Right forelimb (tissue), 1 donor: ENCODE measurements around the gene DNAH9.

ENCODE experiments used
- DNase-seq: peaks from one replicate; pipeline ENCODE4 v3.0.0-alpha.2; 2018

DNAH9 gene

DNA sequence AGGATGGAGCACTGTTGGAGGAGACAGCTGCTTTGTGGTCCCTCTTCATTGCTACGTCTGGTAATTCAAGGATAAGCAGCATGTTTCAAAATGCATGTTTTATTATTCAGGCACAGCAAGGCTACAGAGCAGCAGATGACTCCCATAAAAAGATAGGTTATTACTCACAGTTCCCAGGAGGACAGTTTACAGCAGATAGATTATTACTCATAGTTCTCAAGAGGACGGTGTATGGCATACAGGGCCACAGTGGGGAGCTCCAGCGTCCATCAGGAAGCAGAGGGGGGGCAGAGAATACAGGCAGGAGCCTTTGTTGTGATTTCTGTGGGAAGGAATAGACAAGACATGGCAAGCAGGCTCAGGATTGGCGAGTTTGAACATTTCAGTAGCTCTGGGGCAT lies 72.9 kb downstream of the DNAH9 start:
- no peak for DNase-seq

DNA sequence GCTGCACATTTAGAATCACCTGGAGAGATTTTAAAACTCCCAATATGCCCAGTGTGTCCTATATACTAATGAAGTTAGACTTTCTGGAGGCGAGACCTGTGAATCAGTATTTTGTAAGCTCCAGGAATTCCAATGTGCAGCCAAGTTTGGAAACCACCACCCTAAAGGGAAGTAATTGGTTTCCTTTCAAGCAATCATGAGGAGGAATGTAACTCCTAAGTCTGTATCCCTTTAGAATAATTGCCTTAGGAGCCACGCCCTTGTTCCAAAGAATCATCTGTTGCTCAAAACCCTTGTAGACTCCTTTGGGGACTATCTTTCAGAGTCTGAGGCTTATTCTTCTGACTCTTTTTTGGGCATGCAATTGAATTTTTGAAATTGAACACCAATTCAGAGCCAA lies 84.4 kb downstream of the DNAH9 start:
- DNase-seq, result no peak

DNA sequence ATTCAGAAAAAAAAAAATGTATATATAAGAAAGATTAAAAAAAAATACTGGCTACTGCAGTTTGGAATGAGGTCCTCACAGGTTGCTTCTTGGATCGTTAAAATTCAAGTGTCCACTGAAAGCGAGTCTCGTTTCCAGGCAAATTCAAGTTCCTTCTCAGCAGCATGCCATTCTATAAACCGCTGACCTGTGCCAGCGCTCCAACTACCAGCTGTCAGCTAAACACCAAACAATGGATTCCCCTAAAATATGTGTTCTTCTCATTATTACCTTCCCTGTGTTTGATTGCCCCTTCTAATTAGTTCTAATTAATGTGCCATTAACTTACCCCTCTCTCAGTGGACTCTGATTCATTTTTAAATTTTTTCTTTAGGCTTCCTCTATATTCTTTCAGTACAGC lies 92.4 kb downstream of the DNAH9 start:
- no peak for DNase-seq

DNA sequence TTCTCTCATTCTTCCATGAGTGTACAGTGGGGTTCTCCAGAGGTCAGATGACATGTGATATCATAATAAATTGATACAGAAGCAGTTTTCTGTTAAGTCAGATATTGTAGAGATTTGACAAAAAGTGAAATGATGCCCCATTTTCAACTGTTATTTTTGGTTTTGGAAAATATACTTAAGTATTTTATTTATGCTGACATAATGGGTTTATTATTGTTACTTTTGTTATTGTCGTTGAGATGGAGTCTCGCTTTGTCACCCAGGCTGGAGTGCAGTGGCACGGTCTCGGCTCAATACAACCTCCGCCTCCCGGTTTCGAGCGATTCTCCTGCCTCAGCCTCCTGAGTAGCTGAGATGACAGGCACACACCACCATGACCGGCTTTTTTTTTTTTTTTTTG lies 94.4 kb downstream of the DNAH9 start:
- no peak for DNase-seq

DNA sequence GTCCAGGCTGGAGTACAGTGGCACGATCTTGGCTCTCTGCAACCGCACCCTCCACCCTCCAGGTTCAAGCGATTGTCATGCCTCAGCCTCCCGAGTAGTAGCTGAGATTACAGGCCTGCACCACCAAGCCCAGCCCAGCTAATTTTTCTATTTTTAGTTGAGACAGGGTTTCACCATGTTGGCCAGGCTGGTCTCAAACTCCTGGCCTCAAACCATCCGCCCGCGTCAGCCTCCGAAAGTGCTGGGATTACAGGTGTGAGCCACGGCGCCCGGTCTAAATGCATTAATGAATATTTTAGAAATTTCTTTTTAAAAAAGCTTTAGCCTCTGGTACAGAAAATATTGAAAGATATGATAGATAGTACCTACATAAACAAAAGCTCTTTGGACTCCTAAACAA lies 95.0 kb downstream of the DNAH9 start:
- no peak for DNase-seq

DNA sequence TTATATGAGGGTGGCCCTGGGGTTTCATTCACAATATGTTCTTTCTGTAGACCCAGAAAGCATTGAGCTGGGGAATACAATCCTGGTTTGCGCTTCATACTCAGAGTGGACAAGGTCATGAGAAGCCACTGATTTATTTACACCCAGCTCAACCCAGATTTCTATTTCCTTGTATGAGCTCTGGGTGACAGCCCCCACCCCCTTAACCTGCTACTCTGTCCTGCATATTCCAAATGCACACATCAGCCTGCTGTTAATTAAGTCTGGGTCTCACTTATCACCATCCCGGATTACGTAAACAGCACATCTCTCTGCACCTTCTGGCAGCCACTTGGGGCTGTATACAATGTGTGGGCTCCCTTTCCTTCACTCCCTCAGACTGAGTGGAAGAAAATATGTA lies 102.4 kb downstream of the DNAH9 start:
- no peak for DNase-seq

DNA sequence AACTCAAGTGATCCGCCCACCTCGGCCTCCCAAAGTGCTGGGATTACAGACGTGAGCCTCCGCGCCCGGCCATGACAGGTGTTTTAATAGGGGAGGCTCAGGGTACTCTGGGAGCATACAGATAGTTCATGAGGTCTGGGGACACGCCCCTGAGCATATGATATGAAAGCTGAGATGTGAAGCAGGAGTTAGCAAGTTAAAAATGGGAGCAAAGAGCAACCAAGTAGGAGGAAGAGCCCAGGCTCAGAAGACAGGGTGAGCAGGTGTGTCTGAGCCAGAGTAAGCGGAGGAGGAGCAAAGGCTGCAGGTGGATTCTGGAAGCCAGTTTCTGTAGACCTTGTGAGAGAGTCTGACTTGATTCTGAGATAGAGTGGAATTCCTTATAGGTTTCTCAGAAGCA lies 103.6 kb downstream of the DNAH9 start:
- no peak for DNase-seq

DNA sequence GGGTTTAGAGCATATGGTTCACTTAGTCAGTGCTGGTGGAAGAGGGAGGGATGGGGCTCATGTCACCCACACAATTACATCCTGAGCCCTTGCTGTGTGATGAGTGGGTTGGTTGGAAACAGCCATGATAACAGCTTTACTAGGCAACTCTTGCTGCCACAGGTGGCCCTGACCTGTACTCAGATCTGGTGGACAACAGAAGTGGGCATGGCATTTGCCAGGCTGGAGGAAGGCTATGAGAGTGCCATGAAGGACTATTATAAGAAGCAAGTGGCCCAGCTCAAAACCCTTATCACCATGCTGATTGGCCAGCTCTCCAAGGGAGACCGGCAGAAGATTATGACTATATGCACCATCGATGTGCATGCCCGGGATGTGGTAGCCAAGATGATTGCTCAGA lies 105.8 kb downstream of the DNAH9 start:
- DNase-seq, result no peak

DNA sequence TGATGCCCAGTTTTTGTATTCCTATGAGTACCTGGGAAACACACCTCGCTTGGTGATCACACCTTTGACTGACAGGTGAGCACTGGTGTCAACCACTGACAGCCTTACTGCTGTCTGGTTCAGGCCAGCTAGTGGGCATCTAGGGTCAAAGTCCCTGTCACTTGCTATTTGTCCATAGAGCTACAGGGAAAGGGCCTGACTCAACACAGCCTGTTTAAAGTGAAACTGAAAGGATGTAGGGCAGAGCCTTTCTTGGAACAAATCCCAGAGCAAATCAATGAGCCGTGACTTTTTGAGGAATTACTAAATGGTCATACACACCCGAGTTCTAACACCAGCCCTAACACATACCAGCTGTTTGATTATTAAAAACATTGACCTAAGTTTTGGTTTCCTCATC lies 106.8 kb downstream of the DNAH9 start:
- DNase-seq, result no peak

DNA sequence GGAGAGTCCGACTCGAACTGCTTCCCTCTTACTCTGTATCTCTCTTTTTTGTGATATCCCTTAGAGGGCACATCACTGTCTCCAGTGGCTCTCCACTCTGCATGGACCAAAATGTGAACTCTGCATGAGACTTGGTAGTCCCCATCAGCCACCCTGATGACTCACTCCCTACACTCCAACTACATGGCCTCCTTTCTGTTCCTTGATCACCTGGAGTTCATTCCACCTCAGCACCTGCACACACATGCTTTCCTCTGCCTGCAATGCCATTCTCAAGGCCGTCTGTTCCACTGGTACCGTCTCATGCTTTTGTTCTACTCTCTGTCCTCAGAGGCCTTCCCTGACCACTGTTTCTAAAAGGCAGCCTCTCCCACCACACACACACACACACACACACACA lies 109.3 kb downstream of the DNAH9 start:
- no peak for DNase-seq

DNA sequence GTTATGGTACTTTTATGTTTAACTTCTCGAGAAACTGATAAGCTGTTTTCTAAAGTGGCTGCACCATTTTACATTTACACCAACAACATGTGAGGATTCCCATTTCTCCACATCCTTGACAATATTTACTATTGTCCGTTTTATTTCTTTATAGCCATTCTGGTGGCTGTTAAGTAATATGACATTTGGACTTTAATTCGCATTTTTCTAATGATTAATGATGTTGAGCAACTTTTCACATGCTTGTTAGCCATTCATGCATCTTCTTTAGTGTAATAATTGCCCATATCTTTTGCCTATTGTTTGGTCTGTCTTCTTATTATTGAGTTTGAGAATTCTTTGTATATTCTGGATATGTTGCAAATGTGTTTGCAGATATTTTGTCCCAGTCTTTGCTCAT lies 114.2 kb downstream of the DNAH9 start:
- no peak for DNase-seq

DNA sequence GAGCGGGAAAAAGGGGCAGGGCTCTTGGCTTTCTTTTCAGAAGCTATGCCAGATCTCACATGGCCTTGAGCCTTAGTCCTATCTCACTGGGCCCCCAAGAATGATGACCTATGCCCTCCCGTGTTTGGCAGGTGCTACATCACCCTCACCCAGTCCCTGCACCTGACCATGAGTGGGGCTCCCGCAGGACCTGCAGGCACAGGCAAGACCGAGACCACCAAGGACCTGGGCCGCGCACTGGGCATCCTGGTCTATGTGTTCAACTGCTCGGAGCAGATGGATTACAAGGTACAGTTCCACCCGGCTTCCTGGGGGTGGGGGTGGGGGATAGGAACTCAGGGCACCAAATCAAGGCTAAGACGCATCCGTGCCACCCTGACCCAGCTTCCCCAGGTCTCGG lies 120.9 kb downstream of the DNAH9 start:
- no peak for DNase-seq

DNA sequence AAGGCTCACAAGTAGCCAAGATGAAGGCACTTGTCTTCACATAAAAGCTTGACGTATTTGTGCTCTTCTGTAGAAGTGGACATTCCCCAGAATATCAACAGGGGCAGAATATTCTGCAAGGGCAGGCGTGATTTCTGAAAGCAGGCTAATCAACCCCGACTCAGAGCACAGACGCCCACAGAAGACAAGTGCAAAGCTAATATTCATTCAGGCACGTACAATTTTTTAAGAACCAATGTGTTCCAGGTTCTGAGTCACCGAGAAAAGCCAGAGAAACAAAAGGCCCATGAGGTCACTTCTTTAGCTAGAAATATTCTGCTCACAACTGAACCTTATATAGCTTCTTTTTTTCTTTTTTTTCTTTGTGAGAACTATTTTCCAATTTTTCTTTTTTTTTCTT lies 121.6 kb downstream of the DNAH9 start:
- no peak for DNase-seq

DNA sequence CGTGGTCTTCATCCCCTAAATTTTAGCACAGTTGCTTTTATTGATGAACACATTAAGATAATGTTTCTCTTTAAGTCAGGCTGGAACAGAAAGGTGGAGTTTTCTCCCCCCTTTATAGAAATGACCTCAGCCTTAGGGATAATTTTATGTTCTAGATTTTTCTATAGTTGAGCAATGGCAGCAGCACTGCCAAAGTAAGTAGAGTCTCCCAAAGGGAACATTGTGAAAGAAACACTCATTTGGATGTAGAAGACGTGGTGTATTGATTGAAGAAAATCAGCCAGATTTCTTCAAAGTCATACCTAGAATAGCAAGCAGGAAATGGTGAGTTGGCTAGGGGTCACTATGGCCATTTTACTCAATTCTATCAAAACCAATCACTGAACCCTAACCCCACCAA lies 122.5 kb downstream of the DNAH9 start:
- no peak for DNase-seq

DNA sequence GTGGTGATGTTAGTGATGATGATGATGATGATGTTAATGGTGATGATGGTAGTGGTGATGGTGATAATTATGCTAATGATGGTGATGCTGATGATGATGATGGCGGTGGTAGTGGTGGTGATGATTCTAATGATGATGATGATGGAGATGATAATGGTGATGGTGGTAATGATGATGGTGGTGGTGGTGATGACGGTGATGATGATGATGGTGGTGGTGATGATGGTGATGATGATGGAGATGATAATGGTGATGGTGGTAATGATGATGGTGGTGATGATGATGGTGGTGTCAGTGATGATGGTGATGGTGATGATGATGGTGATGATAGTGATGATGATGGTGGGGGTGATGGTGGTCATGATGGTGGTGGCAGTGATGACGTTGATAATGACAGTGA lies 132.5 kb downstream of the DNAH9 start:
- no peak for DNase-seq

DNA sequence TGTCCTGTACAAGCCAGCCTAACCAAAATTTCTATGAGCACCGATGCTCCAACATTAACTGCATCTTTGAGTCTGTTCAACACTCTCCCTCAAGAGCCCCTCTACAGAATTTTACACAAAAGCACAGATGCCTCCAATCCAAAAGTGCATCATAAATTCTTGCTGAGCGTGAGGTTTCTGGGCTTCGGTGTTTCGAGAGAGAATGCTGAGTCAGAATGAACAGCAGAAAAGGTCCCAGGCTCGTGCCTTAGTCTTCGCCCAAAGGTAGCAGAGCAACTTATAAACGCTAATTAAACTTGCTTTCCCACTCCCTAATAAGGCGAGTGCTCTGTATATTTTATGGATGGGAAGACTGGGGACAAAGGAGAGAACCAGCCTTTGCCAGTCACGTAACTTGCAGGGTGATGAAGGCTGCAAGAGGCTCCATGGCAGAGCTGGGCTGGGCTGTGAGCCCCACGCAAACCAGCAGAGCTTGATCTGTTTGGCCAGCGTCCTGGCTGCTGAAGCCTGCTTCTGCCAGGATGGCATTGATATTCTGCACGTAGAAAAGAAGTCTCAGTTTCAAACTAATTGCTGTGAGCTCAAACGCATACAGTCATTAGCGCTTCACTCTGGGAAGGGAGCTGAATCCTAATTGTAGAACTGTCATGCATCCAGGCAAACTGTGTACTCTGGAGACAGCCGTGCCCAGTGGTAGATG lies 138.5 kb downstream of the DNAH9 start:
- no peak for DNase-seq

DNA sequence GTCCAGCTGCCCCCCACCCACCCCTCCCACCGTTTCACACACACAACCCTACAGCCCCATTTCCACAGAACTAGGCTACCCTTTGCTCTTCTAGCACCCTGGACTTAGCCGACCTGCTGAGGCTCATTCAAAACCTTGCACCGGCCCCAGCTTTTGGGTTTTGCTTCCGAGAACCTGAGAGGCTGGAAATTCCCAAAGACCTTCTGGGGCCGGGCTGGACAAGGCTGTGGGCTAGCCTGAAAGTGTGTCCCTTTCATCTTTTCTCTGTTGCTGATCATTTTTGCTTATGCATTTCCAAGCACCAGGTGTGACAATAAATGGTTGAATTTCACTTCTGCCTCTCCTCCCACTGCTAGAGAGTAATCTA lies 139.0 kb downstream of the DNAH9 start:
- no peak for DNase-seq

DNA sequence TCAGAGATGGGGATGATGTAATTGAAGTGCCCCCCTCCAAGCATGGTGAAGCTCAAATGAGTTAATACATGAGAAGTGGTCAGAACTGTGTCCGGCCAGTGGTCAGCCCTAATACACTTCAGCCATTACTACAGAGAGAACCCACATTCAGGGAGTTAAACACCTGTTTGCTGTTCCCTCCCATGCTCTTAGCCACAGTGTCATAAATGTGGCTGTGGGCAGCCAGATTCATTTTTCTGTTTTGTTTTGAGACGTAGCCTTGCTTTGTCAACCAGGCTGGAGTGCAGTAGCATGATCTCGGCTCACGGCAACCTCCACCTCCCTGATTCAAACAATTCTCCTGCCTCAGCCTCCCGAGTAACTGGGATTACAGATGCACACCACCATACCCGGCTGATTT lies 139.9 kb downstream of the DNAH9 start:
- DNase-seq, result no peak

DNA sequence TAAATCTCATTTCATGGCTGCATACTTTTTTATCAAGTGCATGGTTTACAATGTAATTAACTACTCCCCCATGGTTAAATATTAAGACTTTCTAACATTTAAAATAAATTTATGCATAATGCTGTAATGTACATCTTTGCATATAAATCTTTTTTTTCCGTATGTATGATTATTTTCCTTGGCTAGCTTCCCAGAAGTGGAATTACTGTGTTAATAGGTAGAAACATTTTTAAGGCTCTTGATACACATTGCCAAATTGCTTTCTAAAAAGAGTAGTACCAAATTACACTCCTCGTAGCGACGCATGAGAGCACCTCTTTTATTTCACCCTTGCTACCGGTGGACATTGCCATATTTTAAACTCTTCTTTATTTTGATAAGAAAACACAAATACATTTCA lies 141.1 kb downstream of the DNAH9 start:
- DNase-seq, result no peak

DNA sequence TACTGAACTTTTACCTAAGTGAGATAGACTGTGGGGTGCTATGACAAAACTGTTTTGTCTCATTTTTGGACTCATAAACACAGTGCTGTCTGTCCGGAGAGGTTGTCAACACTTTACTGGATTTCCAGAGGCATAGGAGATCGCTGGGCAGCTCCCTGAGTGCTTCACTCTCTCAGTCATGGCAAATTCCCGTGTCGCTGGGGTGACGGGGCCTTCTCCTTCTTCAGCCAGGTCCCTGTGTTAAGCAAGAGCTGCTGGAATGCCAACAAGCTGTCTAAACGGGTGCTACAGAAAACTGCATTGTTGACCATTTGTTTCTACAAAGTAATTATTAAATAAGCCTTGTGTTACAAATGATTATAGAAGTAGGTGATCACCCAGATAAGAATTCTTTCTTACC lies 141.6 kb downstream of the DNAH9 start:
- no peak for DNase-seq

DNA sequence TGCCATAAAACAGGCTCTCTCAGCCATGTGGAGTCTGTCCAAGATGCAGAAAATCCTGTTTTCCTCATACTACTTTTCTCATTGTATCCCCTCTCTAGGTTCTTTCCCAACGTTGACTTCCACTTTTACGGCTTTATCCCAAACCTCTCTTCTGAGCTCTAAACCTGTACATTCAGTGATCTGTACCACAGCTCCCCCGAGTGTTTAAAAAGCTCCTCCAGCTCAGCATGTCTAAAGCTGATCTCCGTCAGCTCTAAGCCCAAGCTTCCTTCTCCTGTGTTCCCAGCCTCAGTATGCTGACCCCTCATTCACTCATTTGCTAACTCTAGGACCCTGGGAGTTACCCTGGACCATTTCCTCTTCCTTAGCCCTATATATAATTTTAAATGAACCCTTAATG lies 144.6 kb downstream of the DNAH9 start:
- no peak for DNase-seq

DNA sequence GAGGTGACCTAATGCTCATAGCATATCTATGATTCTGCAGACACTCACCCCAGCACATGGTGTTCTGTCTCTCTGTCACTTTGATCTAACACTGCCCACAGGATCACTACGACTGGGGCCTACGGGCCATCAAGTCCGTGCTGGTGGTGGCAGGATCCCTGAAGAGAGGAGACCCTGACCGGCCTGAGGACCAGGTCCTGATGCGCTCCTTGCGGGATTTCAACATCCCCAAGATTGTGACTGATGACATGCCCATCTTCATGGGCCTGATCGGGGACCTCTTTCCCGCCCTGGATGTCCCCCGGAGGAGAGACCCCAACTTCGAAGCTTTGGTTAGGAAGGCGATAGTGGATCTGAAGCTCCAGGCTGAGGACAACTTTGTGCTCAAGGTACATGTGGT lies 146.4 kb downstream of the DNAH9 start:
- no peak for DNase-seq

DNA sequence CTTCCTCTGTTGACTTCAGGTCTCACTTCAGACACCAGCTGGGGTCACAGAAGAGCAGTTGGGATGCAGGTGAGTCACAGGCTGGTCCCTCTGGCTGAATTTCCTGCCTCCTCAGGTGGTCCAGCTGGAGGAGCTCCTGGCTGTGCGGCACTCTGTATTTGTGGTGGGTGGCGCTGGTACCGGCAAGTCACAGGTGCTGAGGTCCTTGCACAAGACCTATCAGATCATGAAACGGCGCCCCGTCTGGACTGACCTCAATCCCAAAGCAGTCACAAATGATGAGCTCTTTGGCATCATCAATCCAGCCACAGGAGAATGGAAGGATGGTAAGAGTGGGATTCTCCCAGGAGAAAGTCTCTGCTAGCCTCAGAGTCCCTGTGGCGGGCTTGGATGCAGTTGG lies 149.2 kb downstream of the DNAH9 start:
- DNase-seq, result no peak

DNA sequence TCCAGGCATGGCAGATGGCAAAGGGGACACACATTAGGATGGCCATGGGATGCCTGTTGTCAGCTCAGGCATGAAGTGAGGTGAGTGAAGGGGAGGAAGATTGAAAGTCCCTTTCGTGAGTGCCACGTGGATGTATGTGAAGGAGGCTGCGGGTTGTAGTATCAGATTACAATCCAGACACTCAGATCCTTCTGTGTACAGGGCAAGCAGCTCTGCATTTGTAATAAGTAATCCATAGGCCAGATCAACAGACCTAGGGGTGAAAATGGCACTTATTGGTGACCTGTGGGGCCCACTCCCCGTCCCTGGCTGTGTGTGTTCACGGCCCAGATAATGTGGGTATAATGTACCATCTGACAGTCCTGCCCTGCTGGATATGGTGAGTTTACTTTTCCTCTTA lies 159.5 kb downstream of the DNAH9 start:
- DNase-seq, result no peak

DNA sequence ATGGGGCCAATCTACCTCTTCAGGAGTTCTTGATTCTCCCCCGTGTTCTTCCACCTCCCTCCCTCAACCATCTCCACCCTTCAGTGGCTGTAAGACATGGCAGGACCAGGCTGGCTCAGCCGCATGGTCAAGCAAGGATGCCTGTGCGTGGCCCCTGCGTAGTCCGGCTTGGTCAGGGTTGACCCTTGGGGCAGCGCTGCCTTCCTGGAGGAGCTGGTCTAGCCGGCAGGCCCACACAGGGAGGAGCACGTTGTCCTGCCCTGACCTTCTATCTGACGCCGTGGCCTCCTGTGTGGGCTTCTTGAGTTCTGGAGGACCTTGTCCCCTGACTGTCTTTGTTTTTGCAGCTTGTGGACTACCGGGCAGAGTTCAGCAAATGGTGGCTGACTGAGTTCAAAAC lies 169.8 kb downstream of the DNAH9 start:
- DNase-seq, result no peak

DNA sequence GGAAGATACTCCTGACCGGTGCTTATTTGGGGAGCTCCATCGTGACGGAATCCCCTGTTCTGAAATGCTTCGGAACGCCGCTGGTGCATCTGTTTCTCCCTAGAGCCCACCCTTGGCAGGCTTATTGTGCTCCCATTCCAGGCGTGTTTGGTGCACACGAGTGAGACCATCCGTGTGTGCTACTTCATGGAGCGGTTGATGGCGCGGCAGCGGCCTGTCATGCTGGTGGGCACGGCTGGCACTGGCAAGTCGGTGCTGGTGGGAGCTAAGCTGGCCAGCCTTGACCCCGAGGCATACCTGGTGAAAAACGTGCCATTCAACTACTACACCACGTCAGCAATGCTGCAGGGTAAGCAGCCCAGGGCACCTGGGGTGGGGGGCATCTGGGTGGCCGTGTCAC lies 170.7 kb downstream of the DNAH9 start:
- DNase-seq, result no peak
